ENCODE results near the gene CCDC74B.
"Not testable (repeated sequence)": the region's sequence is repeated elsewhere in the genome, so short reads cannot be mapped to it uniquely, and the experiment has no call there.

GRCh38 chr2:130145006-130145414 lies at the start of gene CCDC74B:
- TF ChIP-seq, protein P1, sequence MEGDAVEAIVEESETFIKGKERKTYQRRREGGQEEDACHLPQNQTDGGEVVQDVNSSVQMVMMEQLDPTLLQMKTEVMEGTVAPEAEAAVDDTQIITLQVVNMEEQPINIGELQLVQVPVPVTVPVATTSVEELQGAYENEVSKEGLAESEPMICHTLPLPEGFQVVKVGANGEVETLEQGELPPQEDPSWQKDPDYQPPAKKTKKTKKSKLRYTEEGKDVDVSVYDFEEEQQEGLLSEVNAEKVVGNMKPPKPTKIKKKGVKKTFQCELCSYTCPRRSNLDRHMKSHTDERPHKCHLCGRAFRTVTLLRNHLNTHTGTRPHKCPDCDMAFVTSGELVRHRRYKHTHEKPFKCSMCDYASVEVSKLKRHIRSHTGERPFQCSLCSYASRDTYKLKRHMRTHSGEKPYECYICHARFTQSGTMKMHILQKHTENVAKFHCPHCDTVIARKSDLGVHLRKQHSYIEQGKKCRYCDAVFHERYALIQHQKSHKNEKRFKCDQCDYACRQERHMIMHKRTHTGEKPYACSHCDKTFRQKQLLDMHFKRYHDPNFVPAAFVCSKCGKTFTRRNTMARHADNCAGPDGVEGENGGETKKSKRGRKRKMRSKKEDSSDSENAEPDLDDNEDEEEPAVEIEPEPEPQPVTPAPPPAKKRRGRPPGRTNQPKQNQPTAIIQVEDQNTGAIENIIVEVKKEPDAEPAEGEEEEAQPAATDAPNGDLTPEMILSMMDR (IDR thresholded peaks at IDR 0.05): not testable (repeated sequence)
- TF ChIP-seq POLR2A, POLR2AphosphoS5 (IDR thresholded peaks at IDR 0.05): not testable (repeated sequence)

Measured in upper lobe of left lung (tissue), 4 donors.